Measurements from ENCODE around the gene EVX2. TPM values are rescaled to one million over a fixed set of nuclear protein-coding genes. Genes with fewer than 3 reads are reported as not detected.
A peak's percentile ranks its signal among the peaks of the same experiment; 100 is the strongest.

EVX2 gene
- total RNA-seq, 1 donor from 2014 or later, result not detected

- no peak for DNase-seq (ENCODE audit: low spot score)
- Mint-ChIP-seq H3K27me3 (ENCODE audit: unreplicated experiment) (peaks cover 55% of the 10 kb centered on the region), H3K4me3 (ENCODE audit: unreplicated experiment) (no peak overlapping the region), H3K9me3 (ENCODE audit: unreplicated experiment) (no peaks in the 10 kb centered on the region), H3K27ac (ENCODE audit: unreplicated experiment) (no peak overlapping the region), H3K4me1 (ENCODE audit: unreplicated experiment) (peaks cover 13% of the 10 kb centered on the region), H3K36me3 (ENCODE audit: low read depth, unreplicated experiment) (no peaks in the 10 kb centered on the region)
- TF ChIP-seq, protein P1, sequence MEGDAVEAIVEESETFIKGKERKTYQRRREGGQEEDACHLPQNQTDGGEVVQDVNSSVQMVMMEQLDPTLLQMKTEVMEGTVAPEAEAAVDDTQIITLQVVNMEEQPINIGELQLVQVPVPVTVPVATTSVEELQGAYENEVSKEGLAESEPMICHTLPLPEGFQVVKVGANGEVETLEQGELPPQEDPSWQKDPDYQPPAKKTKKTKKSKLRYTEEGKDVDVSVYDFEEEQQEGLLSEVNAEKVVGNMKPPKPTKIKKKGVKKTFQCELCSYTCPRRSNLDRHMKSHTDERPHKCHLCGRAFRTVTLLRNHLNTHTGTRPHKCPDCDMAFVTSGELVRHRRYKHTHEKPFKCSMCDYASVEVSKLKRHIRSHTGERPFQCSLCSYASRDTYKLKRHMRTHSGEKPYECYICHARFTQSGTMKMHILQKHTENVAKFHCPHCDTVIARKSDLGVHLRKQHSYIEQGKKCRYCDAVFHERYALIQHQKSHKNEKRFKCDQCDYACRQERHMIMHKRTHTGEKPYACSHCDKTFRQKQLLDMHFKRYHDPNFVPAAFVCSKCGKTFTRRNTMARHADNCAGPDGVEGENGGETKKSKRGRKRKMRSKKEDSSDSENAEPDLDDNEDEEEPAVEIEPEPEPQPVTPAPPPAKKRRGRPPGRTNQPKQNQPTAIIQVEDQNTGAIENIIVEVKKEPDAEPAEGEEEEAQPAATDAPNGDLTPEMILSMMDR (IDR thresholded peaks at IDR 0.05; ENCODE audit: unreplicated experiment), result no peak
These were observed 34.1 kb upstream of the EVX2 start for GRCh38 chr2:176117823-176118371.

- Mint-ChIP-seq H3K27ac (ENCODE audit: unreplicated experiment) (peak overlapping the region; percentile 18), H3K27me3 (ENCODE audit: unreplicated experiment) (peaks cover 52% of the 10 kb centered on the region), H3K36me3 (ENCODE audit: low read depth, unreplicated experiment) (no peaks in the 10 kb centered on the region), H3K4me3 (ENCODE audit: unreplicated experiment) (no peak overlapping the region), H3K4me1 (ENCODE audit: unreplicated experiment) (peaks cover 13% of the 10 kb centered on the region), H3K9me3 (ENCODE audit: unreplicated experiment) (no peaks in the 10 kb centered on the region)
- DNase-seq (ENCODE audit: low spot score), result no peak
- TF ChIP-seq, protein P1 (IDR thresholded peaks at IDR 0.05; ENCODE audit: unreplicated experiment), result no peak
These were observed 33.5 kb upstream of the EVX2 start for GRCh38 chr2:176117162-176117822.

- peak; percentile 72 for DNase-seq (ENCODE audit: low spot score)
- Mint-ChIP-seq H3K9me3 (ENCODE audit: unreplicated experiment) (no peaks in the 10 kb centered on the region), H3K4me1 (ENCODE audit: unreplicated experiment) (peaks cover 13% of the 10 kb centered on the region), H3K4me3 (ENCODE audit: unreplicated experiment) (no peak within 1 kb of the TSS), H3K27me3 (ENCODE audit: unreplicated experiment) (peaks cover 52% of the 10 kb centered on the region), H3K27ac (ENCODE audit: unreplicated experiment) (peak within 1 kb of the TSS; percentile 18), H3K36me3 (ENCODE audit: low read depth, unreplicated experiment) (no peaks in the 10 kb centered on the region)
- TF ChIP-seq, protein P1 (IDR thresholded peaks at IDR 0.05; ENCODE audit: unreplicated experiment), result peak; percentile 24
These were observed 32.4 kb upstream of the EVX2 start, which contains the start of gene HOXD10 for GRCh38 chr2:176115883-176116813. Gene HOXD10, plus strand, starts transcription at chr2:176116778. Its CDS starts 56 bp downstream, at chr2:176116834.

GRCh38 chr2:176114930-176115625 is 31.3 kb upstream of the EVX2 start:
- Mint-ChIP-seq H3K27me3 (ENCODE audit: unreplicated experiment) (peaks cover 44% of the 10 kb centered on the region), H3K27ac (ENCODE audit: unreplicated experiment) (no peak overlapping the region), H3K9me3 (ENCODE audit: unreplicated experiment) (no peaks in the 10 kb centered on the region), H3K4me3 (ENCODE audit: unreplicated experiment) (no peak overlapping the region), H3K4me1 (ENCODE audit: unreplicated experiment) (peaks cover 13% of the 10 kb centered on the region), H3K36me3 (ENCODE audit: low read depth, unreplicated experiment) (no peaks in the 10 kb centered on the region)
- no peak for DNase-seq (ENCODE audit: low spot score)
- TF ChIP-seq, protein P1 (IDR thresholded peaks at IDR 0.05; ENCODE audit: unreplicated experiment), result no peak

All from endothelial cell (in vitro differentiated cells).